Fibroblast of lung (primary cell): ENCODE data around the gene CMSS1. TPM values are rescaled to one million over a fixed set of nuclear protein-coding genes. Genes with fewer than 3 reads are reported as not detected.

ENCODE experiments used
- DNase-seq, 2 donors: peaks; one replicate each; pipeline versions ENCODE4 v3.0.0 to v3.0.0-alpha.2; 2010; ENCODE audit warnings: low read depth in 2 of 2
- H2AFZ ChIP-seq: 2 replicates; pipeline ENCODE4 v1.5.1; 2012; ENCODE audit warnings: low read length, control low read depth, inconsistent platforms
- H3K27ac ChIP-seq: 2 replicates; pipeline ENCODE4 v1.5.1; 2011; ENCODE audit warnings: low read length, control low read depth; ENCODE audit not compliant: insufficient read depth
- H3K27me3 ChIP-seq: 2 replicates; pipeline ENCODE4 v1.5.1; 2011; ENCODE audit warnings: mild to moderate bottlenecking, low read length; ENCODE audit not compliant: control insufficient read depth, insufficient read depth
- H3K36me3 ChIP-seq: 2 replicates; pipeline ENCODE4 v1.5.1; 2011; ENCODE audit warnings: low read length; ENCODE audit not compliant: control insufficient read depth, insufficient read depth
- H3K4me1 ChIP-seq: 2 replicates; pipeline ENCODE4 v1.5.1; 2011; ENCODE audit warnings: low read length; ENCODE audit not compliant: control insufficient read depth, insufficient read depth; ENCODE audit errors: extremely low read depth
- H3K4me2 ChIP-seq: 2 replicates; pipeline ENCODE4 v1.5.1; 2011; ENCODE audit warnings: low read length, control low read depth; ENCODE audit not compliant: insufficient read depth; ENCODE audit errors: extremely low read depth
- H3K4me3 ChIP-seq, 4 experiments: fragments of 200-600 bp in 1 of 4; sonication (generic) in 1 of 4; replicated peaks in 1 of 4; 2 replicates each; pipeline ENCODE4 v1.5.1; 2011 to 2016; ENCODE audit warnings: low read length in 4 of 4, low read depth in 3 of 4, mild to moderate bottlenecking in 3 of 4, control low read depth in 2 of 4, inconsistent platforms in 1 of 4, mixed read lengths in 1 of 4; ENCODE audit not compliant: insufficient read depth in 1 of 4; ENCODE audit errors: control extremely low read depth in 1 of 4
- H3K79me2 ChIP-seq: 2 replicates; pipeline ENCODE4 v1.5.1; 2012; ENCODE audit warnings: mild to moderate bottlenecking, low read length, inconsistent platforms; ENCODE audit not compliant: control insufficient read depth, insufficient read depth
- H3K9ac ChIP-seq: 2 replicates; pipeline ENCODE4 v1.5.1; 2011; ENCODE audit warnings: mild to moderate bottlenecking, low read length, control low read depth; ENCODE audit not compliant: insufficient read depth
- H3K9me3 ChIP-seq: 2 replicates; pipeline ENCODE4 v1.5.1; 2012; ENCODE audit warnings: low read depth, low read length; ENCODE audit not compliant: control insufficient read depth, insufficient read depth
- H4K20me1 ChIP-seq: 2 replicates; pipeline ENCODE4 v1.5.1; 2011; ENCODE audit warnings: low read length; ENCODE audit not compliant: control insufficient read depth, insufficient read depth; ENCODE audit errors: extremely low read depth
- EZH2 ChIP-seq: IDR thresholded peaks from 2 replicates; pipeline ENCODE4 v1.5.1; 2012; ENCODE audit warnings: low read length, control low read depth, mild to moderate bottlenecking; ENCODE audit errors: missing control alignments
- polyA plus RNA-seq, 2 donors: library from polyadenylated mRNA; depleted of rRNA in 1 of 2; stranded (reverse) in 1 of 2; unstranded in 1 of 2; fragments of >200 nt; gene quantifications; 2 replicates each; pipeline ENCODE4 v1.2.1, GENCODE V29; 2011 to 2012; ENCODE audit warnings: missing spikeins in 1 of 2
- total RNA-seq: library from RNA; depleted of rRNA; stranded (reverse); fragments of >200 nt; gene quantifications from 2 replicates; pipeline ENCODE4 v1.2.1, GENCODE V29; 2014
- TF ChIP-seq, protein P1 (sequence below), 2 donors: IDR thresholded peaks in 1 of 2; conservative IDR thresholded peaks in 1 of 2; 1 replicate in 1 of 2; 2 replicates in 1 of 2; pipeline ENCODE4 v1.5.1; 2011 to 2012; ENCODE audit warnings: low read length in 2 of 2, control low read depth in 1 of 2, inconsistent platforms in 1 of 2, low read depth in 1 of 2, mild to moderate bottlenecking in 1 of 2

Gene CMSS1
- total and polyA plus RNA-seq, 2 donors (not counting 1 experiment from before 2014, with no cell fraction given) = 6.9 to 13.2 TPM

DNA sequence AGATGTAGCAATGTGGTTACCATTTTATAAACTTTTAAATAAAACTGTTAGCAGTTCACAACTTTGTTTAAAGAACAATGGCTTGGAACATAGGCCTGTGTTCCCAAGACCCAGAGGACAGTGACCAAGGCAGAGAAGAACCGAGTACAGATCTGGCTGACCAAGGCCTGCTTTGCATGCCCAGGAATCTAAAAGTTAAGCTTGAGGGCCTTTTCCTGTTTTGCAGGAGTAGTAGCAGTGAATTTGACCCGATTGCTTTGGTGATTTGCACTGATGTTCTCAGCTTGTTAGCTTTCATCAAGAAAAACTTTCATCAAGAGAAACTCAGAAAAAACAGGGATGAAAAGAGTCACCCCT is 286.8 kb downstream of the CMSS1 start:
- Histone ChIP-seq H3K9me3 (no peaks in the 10 kb centered on the region), H3K36me3 (no peaks in the 10 kb centered on the region), H3K79me2 (no peaks in the 10 kb centered on the region), H3K4me3 (no peak overlapping the region), H3K27ac (no peak overlapping the region), H4K20me1 (no peaks in the 10 kb centered on the region), H3K4me1 (peaks cover 8% of the 10 kb centered on the region), H3K27me3 (no peaks in the 10 kb centered on the region), H3K4me2 (no peak overlapping the region), H3K9ac (no peak overlapping the region), H2AFZ (no peak overlapping the region)
- TF ChIP-seq, protein P1, sequence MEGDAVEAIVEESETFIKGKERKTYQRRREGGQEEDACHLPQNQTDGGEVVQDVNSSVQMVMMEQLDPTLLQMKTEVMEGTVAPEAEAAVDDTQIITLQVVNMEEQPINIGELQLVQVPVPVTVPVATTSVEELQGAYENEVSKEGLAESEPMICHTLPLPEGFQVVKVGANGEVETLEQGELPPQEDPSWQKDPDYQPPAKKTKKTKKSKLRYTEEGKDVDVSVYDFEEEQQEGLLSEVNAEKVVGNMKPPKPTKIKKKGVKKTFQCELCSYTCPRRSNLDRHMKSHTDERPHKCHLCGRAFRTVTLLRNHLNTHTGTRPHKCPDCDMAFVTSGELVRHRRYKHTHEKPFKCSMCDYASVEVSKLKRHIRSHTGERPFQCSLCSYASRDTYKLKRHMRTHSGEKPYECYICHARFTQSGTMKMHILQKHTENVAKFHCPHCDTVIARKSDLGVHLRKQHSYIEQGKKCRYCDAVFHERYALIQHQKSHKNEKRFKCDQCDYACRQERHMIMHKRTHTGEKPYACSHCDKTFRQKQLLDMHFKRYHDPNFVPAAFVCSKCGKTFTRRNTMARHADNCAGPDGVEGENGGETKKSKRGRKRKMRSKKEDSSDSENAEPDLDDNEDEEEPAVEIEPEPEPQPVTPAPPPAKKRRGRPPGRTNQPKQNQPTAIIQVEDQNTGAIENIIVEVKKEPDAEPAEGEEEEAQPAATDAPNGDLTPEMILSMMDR (conservative IDR thresholded peaks at IDR 0.05 in 1 of 2, IDR thresholded peaks at IDR 0.05 in 1 of 2; ENCODE audit: low read depth in 1 of 2, low read length in 2 of 2) = no peak
- TF ChIP-seq EZH2 = no peak
- DNase-seq = no peak

DNA sequence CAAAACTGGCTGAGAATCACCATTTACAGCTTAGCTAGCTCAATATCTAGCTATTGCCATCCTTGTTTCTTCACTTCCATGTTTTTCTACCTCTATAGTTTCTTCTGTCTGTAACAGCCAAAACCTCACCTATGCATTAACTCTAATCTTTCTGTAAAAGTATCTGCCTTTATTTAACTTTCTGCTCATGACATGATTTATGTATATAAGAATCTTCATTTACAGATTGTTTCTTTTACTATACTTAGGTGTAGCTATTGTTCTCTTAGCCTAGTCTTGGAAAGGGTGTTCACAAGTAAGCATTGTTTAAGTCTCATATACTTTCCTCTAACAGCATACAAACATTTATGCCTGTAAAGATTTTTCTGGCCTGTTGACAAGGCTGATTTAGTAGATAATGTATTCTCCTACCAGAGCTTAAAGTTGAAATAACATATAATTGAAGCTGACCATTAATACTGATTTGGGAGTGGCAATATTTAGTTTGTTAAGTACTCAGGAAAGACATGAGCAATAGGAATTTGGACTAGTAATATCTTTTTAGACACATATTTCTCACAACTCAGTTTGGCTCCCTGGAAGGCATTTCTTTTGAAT is 287.3 kb downstream of the CMSS1 start:
- Histone ChIP-seq H3K9ac (no peak overlapping the region), H3K4me2 (no peak overlapping the region), H3K4me1 (peaks cover 8% of the 10 kb centered on the region), H3K36me3 (no peaks in the 10 kb centered on the region), H3K9me3 (no peaks in the 10 kb centered on the region), H2AFZ (no peak overlapping the region), H3K79me2 (no peaks in the 10 kb centered on the region), H3K4me3 (no peak overlapping the region), H4K20me1 (no peaks in the 10 kb centered on the region), H3K27me3 (no peaks in the 10 kb centered on the region), H3K27ac (no peak overlapping the region)
- no peak for DNase-seq
- TF ChIP-seq, protein P1 (conservative IDR thresholded peaks at IDR 0.05 in 1 of 2, IDR thresholded peaks at IDR 0.05 in 1 of 2; ENCODE audit: low read depth in 1 of 2, low read length in 2 of 2) = no peak

DNA sequence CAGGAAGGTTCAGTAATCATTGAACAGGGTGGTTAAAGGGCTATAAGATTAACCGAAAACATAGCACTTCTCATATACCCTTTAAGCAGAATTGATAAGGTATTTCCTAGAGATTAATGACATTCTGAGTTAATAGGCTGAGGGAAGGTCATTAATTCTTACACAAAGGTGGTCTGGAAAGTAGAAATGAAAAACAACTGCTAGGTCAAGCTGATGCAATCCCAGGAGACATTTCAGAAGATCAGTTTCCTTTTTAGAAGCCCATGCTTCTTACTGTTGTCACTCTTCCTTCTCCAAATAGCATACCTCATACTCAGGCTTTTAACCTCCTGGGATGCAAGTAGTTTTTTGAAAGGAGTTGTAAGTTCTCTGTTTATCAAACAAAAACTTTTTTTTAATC is 287.8 kb downstream of the CMSS1 start:
- Histone ChIP-seq H3K4me1 (peaks cover 8% of the 10 kb centered on the region), H3K4me2 (no peak overlapping the region), H3K27me3 (no peaks in the 10 kb centered on the region), H3K9me3 (no peaks in the 10 kb centered on the region), H3K4me3 (no peak overlapping the region), H3K36me3 (no peaks in the 10 kb centered on the region), H2AFZ (no peak overlapping the region), H3K27ac (no peak overlapping the region), H3K79me2 (no peaks in the 10 kb centered on the region), H3K9ac (no peak overlapping the region), H4K20me1 (no peaks in the 10 kb centered on the region)
- DNase-seq = peak in 1 of 2 donors; percentile 21
- no peak for TF ChIP-seq EZH2
- TF ChIP-seq, protein P1 (conservative IDR thresholded peaks at IDR 0.05 in 1 of 2, IDR thresholded peaks at IDR 0.05 in 1 of 2; ENCODE audit: low read depth in 1 of 2, low read length in 2 of 2) = no peak
